HG02981 (cell line): ENCODE measurements around the gene RANGAP1.
A peak's percentile ranks its signal among the peaks of the same experiment; 100 is the strongest.
"Not testable (repeated sequence)": the region's sequence is repeated elsewhere in the genome, so short reads cannot be mapped to it uniquely, and the experiment has no call there.

Experiments used
- ATAC-seq: cut with Tn5 transposase; IDR thresholded peaks from one replicate; pipeline ENCODE4 v1.9.1; 2021; ENCODE audit warnings: mild to moderate bottlenecking, moderate library complexity; ENCODE audit not compliant: unreplicated experiment

The RANGAP1 gene

DNA sequence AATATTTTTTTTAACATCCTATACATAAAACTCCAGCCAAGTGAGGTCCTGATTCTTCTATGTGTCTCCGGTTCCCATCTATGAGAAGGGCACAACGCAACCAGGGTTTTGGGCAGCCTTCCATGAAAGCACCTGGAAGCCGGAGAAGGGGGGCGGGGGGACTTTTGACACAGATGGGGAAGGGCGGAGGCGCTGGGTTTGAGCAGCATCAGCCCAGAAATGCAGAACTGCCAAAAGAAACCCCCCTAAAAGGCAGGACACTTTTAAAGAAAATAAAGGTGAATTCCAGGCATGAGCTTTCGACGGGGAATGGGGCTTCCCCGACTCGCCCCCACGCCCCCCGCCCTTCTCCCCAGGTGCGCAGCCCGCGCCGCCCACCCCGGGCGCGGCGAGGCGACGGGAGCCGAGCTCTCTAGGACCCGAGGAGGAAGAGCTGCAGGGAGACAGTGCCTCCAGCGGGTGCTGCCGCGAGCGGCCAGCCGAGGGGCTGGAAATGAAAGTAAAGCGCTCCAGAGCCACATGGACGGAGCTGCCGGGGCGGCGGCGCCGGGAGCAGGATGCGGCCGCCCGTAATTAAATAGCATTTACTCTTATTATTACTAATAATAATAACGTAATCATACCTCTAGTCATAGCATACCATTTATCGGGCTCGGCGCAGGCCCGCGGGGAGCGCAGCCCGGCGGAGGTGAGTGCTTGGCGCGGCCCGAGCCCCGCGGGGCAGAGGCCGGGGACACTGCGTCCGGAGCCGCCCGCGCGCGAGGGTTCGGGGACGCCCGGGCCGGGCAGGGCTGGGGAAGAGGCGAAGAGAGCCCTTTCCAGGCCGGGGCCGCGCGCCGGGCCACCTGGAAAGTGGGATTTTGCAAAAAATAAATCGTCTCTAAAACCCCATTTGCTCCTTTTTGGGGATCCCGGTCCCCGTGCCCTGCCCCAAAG lies 15.4 kb upstream of the RANGAP1 start, which contains the start of gene ZC3H7B:
ZC3H7B (plus strand) TSS at position 441 of the 936 bp plus-strand sequence. CDS start 19,136 bp downstream, outside the sequence.
- peak; percentile 85 for ATAC-seq

DNA sequence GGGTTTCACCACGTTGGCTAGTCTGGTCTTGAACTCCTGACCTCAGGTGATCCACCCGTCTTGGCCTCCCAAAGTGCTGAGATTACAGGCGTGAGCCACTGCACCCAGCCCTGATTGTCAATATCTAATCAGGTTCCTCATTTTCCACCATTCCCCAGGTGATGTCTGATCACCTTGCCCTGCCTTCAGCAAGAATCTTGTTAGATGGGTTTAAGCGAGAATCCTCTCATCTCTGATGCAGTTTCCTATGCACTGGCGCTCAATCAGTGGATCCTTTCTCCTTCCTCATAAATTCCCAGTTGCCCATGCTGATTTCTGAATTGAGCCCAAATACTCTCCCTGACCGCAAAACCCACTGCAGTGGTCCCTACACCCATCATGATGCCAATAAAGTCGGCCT lies 14.7 kb upstream of the RANGAP1 start:
- no peak for ATAC-seq

DNA sequence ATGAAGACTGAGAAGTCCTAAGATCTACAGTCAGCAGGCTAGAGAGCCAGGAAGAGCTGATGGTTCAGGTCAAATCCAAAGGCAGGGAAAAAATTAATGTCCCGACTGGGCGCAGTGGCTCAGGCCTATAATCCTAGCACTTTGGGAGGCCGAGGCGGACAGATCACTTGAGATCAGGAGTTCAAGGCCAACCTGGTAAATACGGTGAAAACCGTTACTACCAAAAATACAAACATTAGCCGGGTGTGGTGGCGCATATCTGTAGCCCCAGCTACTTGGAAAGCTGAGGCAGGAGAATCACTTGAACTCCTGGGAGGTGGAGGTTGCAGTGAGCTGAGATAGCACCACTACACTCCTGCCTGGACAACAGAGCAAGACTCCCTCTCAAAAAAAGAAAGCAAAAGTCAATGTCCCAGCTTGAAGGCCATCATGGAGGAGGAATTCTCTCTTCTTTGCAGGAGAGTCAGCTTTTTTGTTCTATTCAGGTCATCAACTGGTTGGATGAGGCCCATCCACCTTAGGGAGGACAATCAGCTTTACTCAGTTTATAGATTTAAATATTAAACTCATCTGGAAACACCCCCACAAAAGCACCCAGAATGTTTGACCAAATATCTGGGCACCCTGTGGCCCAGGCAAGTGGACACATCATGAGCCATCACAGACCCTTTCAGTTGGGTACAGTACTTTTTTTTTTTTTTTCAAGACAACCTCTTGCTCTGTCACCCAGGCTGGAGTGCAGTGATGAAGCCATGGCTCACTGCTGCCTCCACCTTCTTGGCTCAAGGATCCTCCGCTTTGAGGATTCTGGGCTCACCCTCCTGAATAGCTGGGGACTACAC lies 11.1 kb upstream of the RANGAP1 start:
- no peak for ATAC-seq

DNA sequence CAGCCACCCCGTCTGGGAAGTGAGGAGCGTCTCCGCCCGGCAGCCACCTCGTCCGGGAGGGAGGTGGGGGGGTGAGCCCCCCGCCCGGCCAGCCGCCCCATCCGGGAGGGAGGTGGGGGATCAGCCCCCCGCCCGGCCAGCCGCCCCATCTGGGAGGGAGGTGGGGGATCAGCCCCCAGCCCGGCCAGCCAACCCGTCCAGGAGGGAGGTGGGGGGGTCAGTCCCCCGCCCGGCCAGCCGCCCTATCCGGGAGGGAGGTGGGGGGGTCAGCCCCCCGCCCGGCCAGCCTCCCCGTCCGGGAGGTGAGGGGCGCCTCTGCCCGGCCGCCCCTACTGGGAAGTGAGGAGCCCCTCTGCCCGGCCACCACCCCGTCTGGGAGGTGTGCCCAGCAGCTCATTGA lies 8.8 kb upstream of the RANGAP1 start:
- ATAC-seq, result not testable (repeated sequence)

DNA sequence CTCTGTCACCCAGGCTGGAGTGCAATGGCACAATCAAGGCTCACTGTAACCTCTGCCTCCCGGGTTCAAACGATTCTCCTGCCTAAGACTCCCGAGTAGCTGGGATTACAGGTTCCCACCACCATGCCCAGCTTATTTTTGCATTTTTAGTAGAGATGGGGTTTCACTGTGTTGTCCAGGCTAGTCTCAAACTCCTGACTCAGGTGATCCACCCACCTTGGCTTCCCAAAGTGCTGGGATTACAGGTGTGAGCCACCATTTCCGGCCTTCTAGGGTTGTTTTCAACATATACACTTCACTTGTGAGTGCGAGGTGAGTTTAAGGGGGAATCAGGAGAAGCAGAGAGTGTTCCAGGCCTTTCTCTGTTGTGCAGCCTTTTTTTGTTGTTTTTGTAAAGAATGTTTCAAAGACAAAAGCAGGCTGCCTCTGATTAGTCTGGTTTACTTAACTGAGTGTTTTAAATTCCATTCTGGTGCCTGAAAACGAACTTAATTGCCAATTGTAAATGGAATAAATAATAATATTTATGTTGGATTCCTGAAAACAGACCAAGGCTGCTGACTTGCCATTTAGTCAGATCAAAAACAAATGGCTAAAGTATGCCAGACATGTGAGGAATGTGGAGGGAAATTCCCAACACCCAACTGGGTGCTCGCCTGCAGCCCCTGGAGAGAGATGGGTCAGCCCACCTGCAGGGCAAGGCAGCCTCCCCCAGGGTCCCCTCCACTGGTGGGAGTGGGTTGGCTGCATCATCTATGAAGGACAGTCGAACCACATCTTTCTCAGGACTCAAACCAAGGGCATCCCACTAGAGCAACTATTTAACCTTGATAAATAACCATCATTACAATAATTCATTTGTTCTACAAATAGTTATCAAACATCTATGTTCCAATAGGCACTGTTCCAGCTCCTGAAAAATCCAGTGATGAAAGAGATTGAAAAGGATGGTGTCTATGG lies 4.6 kb upstream of the RANGAP1 start:
- no peak for ATAC-seq

DNA sequence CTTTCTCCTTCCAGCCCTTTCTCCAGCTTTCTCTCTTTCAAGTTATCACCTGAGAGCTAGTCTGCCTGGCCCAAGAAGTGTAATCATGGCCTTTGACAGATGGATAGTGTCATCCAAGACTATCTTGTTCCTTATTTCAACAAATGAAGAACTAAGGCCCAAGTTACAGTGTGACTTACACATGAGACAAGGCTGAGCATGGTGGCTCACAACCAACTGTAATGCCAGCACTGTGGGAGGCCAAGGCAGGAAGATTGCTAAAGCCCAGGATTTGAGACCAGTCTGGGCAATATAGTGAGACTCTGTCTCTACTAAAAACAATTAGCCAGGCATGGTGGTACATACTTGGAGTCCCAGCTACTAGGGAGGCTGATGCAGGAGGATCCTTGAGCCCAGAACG lies 3.7 kb upstream of the RANGAP1 start:
- ATAC-seq, result no peak

DNA sequence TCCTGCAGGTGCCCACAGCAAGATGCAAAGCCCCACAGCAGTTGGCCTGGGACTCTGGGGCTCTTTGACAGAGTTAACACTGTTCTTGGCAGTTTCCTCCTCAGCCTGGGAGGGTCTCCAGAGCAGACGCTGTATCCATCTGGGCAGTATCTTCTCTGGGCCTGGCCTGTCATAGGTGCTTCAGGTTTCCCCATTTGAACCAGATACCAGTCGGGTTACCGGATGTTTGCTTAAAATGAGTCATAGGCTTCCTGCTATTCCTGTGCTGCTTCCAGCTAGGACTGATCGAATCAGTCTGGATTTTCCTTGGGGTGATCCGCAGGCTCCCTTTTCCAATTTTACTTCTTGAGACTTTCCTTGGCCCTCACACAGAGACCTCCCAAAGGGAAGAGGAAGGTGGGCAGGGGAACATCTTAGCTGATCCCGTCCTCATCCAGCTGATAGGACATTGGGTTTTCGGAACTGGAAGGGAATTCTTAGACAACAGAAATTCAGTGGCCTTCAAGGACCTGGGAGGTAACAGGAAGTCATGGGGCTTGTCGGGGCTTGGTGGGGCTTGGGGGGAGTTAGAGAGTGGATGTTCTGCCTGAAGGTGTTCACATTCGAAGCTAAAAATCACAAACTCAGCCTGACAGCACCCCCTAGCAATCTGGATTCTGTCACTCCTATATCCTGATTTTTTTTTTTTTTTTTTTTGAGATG lies 2.4 kb upstream of the RANGAP1 start:
- no peak for ATAC-seq

DNA sequence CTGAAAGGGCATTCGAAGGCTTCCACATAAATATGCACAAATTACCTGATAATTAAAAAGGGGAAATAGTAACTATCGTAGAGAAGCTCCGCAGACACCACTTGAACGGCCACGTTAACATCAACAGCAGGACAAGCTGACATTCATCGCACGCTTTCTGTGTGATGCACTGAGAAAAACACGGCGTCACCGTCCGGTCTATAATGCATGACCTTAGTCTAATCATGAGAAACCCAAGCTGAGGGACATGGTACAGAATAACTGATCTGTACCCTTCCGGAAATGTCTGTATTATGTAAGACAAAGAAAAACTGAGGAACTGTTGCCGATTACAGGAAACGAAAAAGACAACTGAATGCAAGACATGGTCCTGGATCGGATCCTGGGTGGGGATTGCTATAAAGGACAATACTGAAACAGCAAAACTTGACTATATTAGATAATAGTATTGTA lies 678 bp upstream of the RANGAP1 start:
- ATAC-seq, result peak; percentile 20

DNA sequence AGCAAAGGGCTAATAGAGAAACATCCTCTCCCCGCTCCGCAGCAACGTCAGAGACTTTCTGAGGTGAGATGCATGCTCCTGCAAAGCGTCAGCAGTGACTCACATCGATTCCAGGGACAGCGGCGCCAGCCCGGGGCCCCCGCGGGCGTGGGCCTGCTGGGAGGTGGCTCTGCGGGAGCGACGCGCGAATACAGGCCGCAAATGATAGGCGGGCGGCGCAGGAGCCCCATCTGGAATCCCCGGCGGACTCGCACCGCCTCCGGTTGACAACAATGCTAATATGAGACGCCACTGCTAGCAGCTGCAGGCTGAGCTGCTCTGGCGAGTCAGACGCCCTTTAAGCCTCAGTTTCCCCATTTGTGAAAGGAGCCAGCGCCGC lies 557 bp downstream of the RANGAP1 start:
- ATAC-seq, result no peak

DNA sequence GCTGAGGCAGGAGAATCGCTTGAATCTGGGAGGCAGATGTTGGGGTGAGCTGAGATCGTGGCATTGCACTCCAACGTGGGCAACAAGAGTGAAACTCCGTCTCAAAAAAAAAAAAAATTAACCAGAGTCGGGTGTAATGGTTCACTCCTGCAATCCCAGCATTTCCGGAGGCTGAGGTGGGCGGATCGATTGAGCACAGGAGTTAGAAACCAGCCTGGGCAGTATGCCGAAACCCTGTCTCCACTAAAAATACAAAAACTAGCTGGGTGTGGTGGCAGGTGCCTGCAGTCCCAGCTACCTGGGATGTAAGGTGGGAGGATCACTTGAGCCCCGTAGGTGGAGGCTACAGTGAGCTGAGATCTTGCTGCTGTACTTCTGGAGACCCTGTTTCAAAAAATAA lies 1.5 kb downstream of the RANGAP1 start:
- no peak for ATAC-seq

DNA sequence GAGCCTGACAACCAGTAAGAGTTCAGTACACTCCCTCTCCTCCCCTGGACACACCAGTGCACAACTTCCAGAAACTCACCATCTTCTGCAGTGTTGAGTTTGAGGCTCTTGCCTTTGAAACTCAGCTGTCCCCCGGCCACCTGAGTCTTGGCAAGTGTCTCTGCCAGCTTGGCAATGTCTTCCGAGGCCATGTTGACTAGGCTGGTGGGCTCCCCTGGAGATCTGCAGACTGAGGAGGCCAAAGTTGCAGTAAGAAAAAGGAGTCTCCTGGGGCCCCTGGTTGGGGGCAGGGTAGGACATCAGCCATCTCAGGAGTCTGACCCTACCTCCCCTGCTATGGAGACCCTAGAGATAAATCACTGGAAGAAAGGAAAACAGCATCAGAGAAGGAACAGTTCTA lies 5.1 kb downstream of the RANGAP1 start:
- no peak for ATAC-seq

DNA sequence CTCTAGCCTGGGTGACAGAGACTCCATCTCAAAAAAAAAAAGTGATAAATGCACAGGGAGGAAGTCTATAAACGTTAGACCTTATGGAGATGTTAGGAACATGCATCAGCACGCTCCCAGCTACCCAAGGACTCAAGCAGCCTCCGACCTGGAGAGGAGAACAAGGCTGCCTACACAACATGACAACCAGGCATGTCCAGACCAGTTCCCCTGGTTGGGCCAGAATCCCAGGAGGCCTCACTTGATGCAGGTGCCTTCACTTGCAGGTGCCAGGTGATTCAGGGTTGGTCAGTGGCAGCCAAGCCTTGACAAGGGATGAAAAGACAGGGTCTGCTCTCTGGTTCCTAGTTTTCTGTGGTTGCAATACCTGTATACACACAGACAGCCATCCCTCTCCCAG lies 5.9 kb downstream of the RANGAP1 start:
- no peak for ATAC-seq

DNA sequence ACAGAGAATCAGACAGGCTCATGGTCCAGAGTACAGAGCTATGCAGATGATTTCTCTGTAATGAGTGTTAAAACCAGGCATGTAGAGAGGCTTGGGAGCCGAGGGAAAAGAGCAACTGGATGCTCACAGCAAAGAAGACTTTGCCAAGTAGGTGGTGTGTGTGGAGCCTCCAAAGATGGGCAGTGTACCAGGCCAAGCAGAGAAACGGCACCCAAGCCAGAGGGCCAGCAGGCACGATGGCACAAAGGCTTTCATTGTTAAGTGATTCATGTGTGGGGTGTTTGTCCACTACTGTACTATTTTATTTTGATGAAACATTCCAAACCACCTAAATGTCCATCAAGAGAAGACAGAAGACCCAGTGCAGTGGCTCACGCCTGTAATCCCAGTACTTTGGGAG lies 11.1 kb downstream of the RANGAP1 start:
- no peak for ATAC-seq

DNA sequence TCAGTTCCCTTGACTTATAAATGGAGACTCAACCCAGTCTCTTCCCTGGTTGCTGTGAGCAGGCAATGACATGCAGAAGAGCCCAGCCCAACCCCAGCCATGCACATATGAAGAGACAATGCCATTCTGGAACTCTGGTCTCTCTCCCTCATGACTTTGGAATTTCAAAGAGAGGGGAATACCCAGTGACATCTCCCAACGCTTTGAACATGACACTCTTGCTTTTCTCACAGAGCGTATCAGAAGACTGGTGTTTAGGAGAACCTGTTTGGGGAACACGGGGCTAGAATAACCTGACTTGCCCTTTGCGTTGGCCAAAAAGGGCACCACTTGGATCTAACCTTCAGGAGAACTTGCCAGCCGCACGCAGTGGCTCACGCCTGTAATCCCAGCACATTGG lies 12.9 kb downstream of the RANGAP1 start:
- no peak for ATAC-seq

DNA sequence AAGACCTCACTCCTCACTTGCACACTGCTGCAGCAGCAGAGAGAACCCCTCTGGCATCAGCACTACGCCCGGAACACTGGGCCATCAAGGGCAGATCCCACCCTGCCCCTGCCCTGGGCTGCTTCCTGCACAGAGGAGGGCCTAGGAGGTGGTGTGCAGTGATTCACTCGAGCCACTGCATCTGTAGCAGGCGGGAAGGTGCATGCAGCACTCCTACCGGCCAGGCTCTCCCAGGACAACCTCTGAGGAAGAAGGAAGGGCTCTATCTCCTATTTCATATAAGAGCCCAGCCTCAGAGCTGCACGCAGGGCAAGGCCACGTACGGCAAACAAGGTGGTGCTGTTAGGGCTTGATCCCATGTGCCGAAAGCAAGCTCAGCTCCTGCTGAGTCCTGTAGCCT lies 14.2 kb downstream of the RANGAP1 start:
- no peak for ATAC-seq

DNA sequence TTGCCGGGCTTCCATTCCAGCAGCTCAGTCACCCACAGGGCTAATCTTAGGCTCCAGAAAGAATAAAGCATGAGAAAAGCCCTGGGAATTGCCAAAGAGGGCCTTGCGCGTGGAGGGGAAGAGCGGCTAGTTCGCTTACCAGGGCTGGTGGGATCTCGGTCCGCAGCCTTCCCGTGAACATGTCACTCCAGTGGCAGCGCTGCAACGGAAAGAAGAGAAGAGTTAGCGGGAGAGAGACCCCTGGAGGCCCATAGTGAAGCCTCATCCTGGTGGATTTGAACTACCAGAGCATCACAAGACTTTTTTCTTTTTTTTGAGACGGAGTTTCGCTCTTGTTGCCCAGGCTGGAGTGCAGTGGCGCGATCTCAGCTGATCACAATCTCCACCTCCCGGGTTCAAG lies 18.0 kb downstream of the RANGAP1 start:
- ATAC-seq, result no peak

DNA sequence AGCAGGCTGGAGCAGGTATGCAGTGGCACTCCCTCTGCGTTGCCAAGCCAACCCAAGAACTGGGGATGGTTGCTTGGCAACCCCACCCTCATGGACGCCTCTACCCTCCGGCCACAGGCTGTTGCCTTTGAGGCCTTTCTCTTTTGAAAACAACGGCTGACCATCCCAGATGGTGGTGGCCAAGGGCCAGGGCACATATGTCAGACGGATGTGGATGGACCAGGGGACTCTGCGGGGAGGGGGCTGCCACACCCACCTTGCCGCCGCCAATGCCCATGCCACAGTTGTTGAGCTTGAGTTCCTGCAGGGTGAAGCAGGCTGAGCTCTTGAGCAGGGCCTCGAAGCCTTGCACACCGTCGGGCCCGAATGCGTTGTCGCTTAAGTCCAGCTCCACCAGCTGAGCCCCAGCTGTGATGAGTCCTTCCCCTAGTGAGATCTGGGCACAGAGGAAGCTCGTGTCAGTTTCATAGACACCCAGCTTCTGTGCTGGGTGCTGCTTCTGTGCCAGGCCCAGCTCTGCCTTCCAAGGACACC lies 21.5 kb downstream of the RANGAP1 start:
- no peak for ATAC-seq

DNA sequence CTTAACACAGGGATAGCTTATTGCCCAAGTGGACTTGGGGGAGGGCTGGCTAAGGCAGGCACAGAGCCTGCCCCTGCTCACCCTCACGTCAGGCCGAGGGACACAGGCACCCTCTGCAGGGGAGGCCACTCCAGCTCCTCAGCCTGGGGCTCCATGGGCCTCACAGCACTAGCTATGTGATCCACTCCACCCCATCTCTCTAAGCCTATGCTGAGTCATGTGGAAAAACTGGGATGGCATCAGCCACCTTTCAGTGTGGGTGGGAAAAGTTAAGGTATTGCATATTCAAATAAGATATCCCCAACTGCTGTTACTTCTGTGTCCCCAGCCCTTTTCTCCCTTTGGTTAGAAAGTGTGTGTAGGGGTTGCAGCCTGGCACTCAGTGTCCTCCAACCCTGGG lies 22.3 kb downstream of the RANGAP1 start:
- no peak for ATAC-seq

DNA sequence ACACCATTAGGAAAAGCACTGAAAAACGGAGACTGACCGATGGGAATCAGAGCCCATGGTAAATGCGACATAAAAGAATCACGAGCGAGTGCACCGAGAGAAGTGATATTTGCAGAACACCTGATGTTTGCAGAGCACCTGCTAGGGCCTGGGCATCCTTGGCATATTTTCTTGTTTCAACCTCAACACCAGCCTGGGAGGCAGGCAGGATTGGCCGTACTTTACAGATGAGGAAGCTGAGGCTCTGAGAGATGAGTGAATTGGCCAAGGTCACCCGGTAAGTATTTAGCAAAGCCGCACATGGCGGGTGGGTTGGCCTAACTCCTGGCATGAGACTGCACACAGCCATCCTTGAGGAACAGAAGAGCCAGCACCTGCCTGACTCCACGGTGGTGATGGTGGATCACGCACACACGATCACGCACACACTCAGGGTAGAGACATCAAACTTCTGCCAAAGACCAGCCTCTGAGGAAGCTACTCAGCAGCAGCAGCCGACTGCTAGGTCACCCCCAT lies 23.7 kb downstream of the RANGAP1 start:
- no peak for ATAC-seq
